ENCODE results near the gene FBXL17.
"Not testable (repeated sequence)": the region's sequence is repeated elsewhere in the genome, so short reads cannot be mapped to it uniquely, and the experiment has no call there.

The FBXL17 gene

DNA sequence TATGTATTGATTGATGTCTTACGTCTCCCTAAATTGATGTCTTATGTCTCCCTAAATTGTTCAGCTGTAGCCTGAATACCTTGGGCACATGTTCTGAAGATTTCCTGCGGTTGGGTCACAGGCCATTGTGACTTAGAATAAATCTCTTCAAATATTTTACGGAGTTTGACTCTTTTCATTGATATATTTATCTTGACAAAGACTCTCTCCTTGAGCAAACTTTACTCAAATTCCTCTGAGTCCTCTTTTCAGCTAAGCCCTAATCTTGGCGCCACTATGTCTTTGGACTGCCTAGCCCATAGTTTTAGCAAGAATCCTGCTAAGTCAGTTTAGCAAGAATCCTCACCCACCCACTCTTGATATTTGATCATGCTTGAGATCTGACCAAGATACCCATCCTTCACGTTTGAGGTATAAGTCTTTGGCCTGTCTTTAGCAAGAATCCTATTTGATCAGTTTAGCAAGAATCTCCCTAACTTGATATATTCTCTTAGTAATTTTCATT is 35.3 kb upstream of the FBXL17 start:
- Histone ChIP-seq H3K36me3 (ENCODE audit: low read length) (no peaks in the 10 kb centered on the region), H3K27ac (ENCODE audit: low read depth, low read length) (no peak overlapping the region), H3K27me3 (ENCODE audit: low read length) (no peaks in the 10 kb centered on the region), H3K79me2 (ENCODE audit: insufficient read depth, low read length) (no peaks in the 10 kb centered on the region), H4K20me1 (ENCODE audit: low read depth, low read length) (no peaks in the 10 kb centered on the region), H3K9ac (ENCODE audit: low read length) (no peak overlapping the region), H3F3A (ENCODE audit: insufficient read depth) (no peaks in the 10 kb centered on the region), H3K4me3 (ENCODE audit: insufficient read depth, low read length, poor library complexity, severe bottlenecking) (no peak overlapping the region), H2AFZ (ENCODE audit: low read depth, low read length, severe bottlenecking) (no peak overlapping the region), H3K9me2 (replicated peaks; ENCODE audit: insufficient read depth, low read length) (no peaks in the 10 kb centered on the region), H3K9me3 (ENCODE audit: insufficient read depth, low read length) (peaks cover 3% of the 10 kb centered on the region; the same call in 1 of the 2 replicates), H3K4me2 (ENCODE audit: low read depth, low read length, poor library complexity, severe bottlenecking) (no peak overlapping the region)
- TF ChIP-seq EZH2phosphoT487 (conservative IDR thresholded peaks at IDR 0.05; ENCODE audit: low read length), result no peak
- TF ChIP-seq, protein P1, sequence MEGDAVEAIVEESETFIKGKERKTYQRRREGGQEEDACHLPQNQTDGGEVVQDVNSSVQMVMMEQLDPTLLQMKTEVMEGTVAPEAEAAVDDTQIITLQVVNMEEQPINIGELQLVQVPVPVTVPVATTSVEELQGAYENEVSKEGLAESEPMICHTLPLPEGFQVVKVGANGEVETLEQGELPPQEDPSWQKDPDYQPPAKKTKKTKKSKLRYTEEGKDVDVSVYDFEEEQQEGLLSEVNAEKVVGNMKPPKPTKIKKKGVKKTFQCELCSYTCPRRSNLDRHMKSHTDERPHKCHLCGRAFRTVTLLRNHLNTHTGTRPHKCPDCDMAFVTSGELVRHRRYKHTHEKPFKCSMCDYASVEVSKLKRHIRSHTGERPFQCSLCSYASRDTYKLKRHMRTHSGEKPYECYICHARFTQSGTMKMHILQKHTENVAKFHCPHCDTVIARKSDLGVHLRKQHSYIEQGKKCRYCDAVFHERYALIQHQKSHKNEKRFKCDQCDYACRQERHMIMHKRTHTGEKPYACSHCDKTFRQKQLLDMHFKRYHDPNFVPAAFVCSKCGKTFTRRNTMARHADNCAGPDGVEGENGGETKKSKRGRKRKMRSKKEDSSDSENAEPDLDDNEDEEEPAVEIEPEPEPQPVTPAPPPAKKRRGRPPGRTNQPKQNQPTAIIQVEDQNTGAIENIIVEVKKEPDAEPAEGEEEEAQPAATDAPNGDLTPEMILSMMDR (IDR thresholded peaks at IDR 0.05; ENCODE audit: insufficient read depth, low read length, poor library complexity, severe bottlenecking), result no peak

DNA sequence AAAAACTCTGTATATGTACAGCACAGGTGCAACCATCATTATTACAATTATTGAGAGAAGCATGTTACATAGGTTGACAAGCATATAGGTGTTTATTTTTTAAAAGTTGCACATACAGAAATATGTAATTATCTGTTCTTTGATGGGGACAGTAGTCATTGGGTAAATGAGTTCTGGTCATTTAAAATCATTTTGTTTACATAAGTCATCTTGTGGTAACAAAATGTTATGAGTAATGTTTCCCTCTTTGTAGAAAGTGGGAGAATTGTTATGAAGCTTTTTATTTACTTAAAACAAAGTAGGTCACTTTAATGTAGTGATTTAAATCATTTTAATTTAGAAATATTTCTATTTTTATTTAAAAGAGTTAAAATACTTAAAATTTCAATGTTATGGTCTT is 33.8 kb upstream of the FBXL17 start:
- H3K4me2 ChIP-seq (ENCODE audit: low read depth, low read length, poor library complexity, severe bottlenecking), result no peak overlapping the region
- H3K79me2 ChIP-seq (ENCODE audit: insufficient read depth, low read length), result no peaks in the 10 kb centered on the region
- H3K4me3 ChIP-seq (ENCODE audit: insufficient read depth, low read length, poor library complexity, severe bottlenecking), result no peak overlapping the region
- H3K27ac ChIP-seq (ENCODE audit: low read depth, low read length), result no peak overlapping the region
- H3K9ac ChIP-seq (ENCODE audit: low read length), result no peak overlapping the region
- H4K20me1 ChIP-seq (ENCODE audit: low read depth, low read length), result no peaks in the 10 kb centered on the region
- no peaks in the 10 kb centered on the region for H3K9me2 ChIP-seq (replicated peaks; ENCODE audit: insufficient read depth, low read length)
- no peaks in the 10 kb centered on the region for H3F3A ChIP-seq (ENCODE audit: insufficient read depth)
- no peaks in the 10 kb centered on the region for H3K27me3 ChIP-seq (ENCODE audit: low read length)
- peaks cover 3% of the 10 kb centered on the region; the same call in 1 of the 2 replicates for H3K9me3 ChIP-seq (ENCODE audit: insufficient read depth, low read length)
- TF ChIP-seq, protein P1 (IDR thresholded peaks at IDR 0.05; ENCODE audit: insufficient read depth, low read length, poor library complexity, severe bottlenecking), result no peak
- no peak for TF ChIP-seq EZH2phosphoT487 (conservative IDR thresholded peaks at IDR 0.05; ENCODE audit: low read length)
- no peak overlapping the region for H2AFZ ChIP-seq (ENCODE audit: low read depth, low read length, severe bottlenecking)
- H3K36me3 ChIP-seq (ENCODE audit: low read length), result no peaks in the 10 kb centered on the region

DNA sequence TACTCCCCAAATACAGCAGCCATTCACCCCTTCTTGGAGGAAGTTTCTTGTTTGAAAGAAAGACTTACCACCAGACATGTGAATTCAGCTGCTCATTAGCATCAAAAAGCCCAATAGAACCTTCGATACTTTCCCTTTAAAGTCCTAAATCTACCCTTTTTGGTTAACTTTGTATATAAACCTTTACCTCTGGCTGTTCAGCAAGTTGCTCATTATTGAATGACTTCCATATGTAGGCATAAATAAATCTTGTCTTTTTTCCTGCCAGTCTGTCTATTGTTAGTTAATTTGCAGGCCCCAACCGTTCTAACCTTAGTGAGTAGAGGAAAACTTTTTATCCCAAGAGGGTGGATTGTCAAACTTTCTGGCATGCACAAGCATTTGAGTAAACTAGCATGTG is 27.9 kb upstream of the FBXL17 start:
- no peak overlapping the region for H3K4me3 ChIP-seq (ENCODE audit: insufficient read depth, low read length, poor library complexity, severe bottlenecking)
- H3F3A ChIP-seq (ENCODE audit: insufficient read depth), result no peaks in the 10 kb centered on the region
- H3K9me2 ChIP-seq (replicated peaks; ENCODE audit: insufficient read depth, low read length), result no peaks in the 10 kb centered on the region
- no peaks in the 10 kb centered on the region for H3K36me3 ChIP-seq (ENCODE audit: low read length)
- no peak overlapping the region for H3K27ac ChIP-seq (ENCODE audit: low read depth, low read length)
- H3K9ac ChIP-seq (ENCODE audit: low read length), result no peak overlapping the region
- no peaks in the 10 kb centered on the region for H4K20me1 ChIP-seq (ENCODE audit: low read depth, low read length)
- H3K27me3 ChIP-seq (ENCODE audit: low read length), result no peaks in the 10 kb centered on the region
- no peak overlapping the region for H3K4me2 ChIP-seq (ENCODE audit: low read depth, low read length, poor library complexity, severe bottlenecking)
- TF ChIP-seq EZH2phosphoT487 (conservative IDR thresholded peaks at IDR 0.05; ENCODE audit: low read length), result no peak
- TF ChIP-seq, protein P1 (IDR thresholded peaks at IDR 0.05; ENCODE audit: insufficient read depth, low read length, poor library complexity, severe bottlenecking), result no peak
- no peaks in the 10 kb centered on the region for H3K79me2 ChIP-seq (ENCODE audit: insufficient read depth, low read length)
- no peaks in the 10 kb centered on the region for H3K9me3 ChIP-seq (ENCODE audit: insufficient read depth, low read length)
- no peak overlapping the region for H2AFZ ChIP-seq (ENCODE audit: low read depth, low read length, severe bottlenecking)

DNA sequence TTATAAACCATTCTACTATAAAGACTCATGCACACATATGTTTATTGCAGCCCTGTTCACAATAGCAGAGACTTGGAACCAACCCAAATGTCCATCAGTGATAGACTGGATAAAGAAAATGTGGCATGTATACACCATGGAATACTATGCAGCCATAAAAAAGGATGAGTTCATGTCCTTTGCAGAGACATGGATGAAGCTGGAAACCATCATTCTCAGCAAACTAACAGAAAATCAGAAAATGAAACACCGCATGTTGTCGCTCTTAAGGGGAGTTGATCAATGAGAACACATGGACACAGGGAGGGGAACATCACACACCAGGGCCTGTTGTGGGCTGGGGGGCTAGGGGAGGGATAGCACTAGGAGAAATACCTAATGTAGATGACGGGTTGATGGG is 23.3 kb upstream of the FBXL17 start:
- not testable (repeated sequence) for H4K20me1 ChIP-seq (ENCODE audit: low read depth, low read length); H3K27me3 ChIP-seq (ENCODE audit: low read length); H3K9me3 ChIP-seq (ENCODE audit: insufficient read depth, low read length); H3K4me2 ChIP-seq (ENCODE audit: low read depth, low read length, poor library complexity, severe bottlenecking); H3K4me3 ChIP-seq (ENCODE audit: insufficient read depth, low read length, poor library complexity, severe bottlenecking); H3K9ac ChIP-seq (ENCODE audit: low read length); H3K79me2 ChIP-seq (ENCODE audit: insufficient read depth, low read length); H3K36me3 ChIP-seq (ENCODE audit: low read length); H2AFZ ChIP-seq (ENCODE audit: low read depth, low read length, severe bottlenecking); H3K27ac ChIP-seq (ENCODE audit: low read depth, low read length); H3K9me2 ChIP-seq (replicated peaks; ENCODE audit: insufficient read depth, low read length); H3F3A ChIP-seq (ENCODE audit: insufficient read depth)

Measured in SU-DHL-6 (cell line).